GM10266 (cell line): Measurements from ENCODE around the gene FOXP4.

Experiments
- DNase-seq: peaks from one replicate; pipeline ENCODE4 v3.0.0; 2012; ENCODE audit errors: extremely low spot score
- TF ChIP-seq, protein P1 (sequence below): IDR thresholded peaks from 2 replicates; pipeline ENCODE4 v1.5.1; 2012; ENCODE audit warnings: mild to moderate bottlenecking, low read depth; ENCODE audit not compliant: control insufficient read depth, insufficient read depth; ENCODE audit errors: missing control alignments

FOXP4 gene

DNA sequence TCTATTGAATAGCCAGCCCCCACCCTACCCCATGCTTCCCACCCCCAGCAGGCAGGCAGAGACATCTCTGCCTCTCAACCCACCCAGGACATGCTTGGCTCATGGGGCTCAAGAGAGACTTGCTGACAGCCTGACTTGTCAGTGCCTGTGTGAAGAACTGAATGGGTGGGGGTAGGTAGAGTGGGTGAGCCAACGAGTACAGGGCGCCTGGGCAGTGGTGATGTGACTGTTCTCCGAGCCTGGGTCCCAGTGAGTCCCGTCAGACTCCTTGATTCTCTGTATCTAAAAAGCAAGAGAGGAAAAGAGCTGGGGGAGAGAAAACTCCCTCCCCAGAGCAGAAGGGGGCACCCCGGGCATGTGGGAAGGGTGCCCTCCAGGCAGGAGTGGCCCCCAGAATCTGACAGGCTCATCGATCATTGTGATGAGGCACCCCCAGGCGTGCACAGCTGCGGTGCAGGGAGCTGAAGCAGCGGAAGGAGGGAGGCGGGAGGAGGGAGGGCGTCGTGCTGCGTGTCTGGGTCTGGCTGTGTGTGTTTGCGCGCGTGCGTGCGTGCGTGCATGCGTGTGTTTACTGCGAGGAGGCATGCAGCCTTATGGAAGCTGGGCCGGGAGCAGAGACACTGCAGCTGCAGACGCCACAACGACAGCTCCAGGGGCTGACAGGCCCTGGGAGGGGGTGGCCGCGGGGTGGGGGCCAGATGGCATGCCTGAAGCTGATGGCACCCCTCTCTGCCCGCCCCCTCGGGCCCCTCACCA is 40.2 kb downstream of the FOXP4 start:
- TF ChIP-seq, protein P1, sequence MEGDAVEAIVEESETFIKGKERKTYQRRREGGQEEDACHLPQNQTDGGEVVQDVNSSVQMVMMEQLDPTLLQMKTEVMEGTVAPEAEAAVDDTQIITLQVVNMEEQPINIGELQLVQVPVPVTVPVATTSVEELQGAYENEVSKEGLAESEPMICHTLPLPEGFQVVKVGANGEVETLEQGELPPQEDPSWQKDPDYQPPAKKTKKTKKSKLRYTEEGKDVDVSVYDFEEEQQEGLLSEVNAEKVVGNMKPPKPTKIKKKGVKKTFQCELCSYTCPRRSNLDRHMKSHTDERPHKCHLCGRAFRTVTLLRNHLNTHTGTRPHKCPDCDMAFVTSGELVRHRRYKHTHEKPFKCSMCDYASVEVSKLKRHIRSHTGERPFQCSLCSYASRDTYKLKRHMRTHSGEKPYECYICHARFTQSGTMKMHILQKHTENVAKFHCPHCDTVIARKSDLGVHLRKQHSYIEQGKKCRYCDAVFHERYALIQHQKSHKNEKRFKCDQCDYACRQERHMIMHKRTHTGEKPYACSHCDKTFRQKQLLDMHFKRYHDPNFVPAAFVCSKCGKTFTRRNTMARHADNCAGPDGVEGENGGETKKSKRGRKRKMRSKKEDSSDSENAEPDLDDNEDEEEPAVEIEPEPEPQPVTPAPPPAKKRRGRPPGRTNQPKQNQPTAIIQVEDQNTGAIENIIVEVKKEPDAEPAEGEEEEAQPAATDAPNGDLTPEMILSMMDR: no peak
- no peak for DNase-seq

DNA sequence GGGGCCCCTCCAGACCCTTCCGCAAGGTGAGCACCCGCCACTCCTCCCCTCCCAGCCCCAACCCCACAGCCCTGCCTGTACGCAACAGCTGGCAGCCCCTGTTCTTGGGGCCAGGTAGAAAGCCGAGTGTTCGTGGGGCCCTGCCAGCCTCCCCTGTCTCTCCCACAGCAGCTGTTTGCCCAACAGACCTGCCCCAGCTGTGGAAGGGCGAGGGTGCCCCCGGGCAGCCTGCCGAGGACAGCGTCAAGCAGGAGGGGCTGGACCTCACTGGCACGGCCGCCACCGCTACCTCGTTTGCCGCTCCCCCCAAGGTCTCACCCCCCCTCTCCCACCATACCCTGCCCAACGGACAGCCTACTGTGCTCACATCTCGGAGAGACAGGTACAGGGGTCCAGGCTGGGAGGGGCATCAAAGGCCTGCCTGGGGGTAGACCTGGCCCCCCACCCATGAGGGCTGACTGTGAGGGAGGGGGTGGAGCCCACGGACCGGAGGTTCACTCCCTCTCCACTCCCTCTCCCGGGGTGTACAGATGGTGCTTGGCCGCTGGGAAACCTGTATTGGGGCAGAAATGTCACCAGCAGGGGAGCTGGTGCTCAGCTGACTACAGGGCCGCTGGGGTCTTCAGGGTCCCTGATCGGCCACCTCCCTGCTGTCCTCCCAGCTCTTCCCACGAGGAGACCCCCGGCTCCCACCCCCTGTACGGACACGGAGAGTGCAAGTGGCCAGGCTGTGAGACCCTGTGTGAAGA is 41.1 kb downstream of the FOXP4 start:
- no peak for DNase-seq
- TF ChIP-seq, protein P1: no peak

DNA sequence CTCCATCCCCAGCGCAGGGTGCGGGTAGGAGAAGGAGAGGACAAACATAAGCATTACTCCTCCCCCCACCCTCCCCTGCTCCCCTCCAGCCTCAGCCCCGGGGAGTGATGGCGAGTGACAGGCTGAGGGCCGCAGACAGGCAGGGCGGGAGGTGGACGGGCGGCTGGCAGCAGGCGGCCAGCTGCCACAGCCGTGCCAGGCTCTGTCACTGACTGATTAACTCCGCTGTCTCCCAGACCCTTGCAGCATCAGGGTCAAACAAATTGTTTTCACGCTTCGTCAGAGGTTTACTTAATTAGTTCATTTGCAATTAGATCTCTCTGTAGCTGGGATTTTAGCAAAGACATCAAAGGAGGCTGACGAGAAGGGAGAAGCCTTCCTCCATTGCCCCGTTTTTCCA is 41.9 kb downstream of the FOXP4 start:
- DNase-seq: no peak
- TF ChIP-seq, protein P1: no peak

DNA sequence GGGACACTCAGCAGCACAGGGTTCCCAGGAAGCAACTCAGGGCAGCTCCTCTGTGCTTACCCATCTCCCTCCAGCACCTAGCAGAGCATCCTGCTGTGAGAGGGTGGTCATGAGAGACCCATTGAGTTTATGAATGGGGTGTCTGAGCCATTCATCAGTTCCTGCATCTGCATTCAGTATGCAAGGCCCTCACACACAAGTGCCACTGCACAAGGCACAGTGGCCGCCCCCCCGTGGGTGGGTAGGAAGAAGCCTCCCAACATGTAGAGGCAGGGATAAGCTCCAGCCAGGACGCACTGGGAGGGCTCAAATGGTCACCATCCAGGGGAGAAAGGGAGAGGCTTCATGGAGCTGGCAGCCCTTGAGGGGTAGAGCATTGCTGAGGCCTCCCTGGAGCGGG is 43.0 kb downstream of the FOXP4 start:
- no peak for DNase-seq
- TF ChIP-seq, protein P1: no peak

DNA sequence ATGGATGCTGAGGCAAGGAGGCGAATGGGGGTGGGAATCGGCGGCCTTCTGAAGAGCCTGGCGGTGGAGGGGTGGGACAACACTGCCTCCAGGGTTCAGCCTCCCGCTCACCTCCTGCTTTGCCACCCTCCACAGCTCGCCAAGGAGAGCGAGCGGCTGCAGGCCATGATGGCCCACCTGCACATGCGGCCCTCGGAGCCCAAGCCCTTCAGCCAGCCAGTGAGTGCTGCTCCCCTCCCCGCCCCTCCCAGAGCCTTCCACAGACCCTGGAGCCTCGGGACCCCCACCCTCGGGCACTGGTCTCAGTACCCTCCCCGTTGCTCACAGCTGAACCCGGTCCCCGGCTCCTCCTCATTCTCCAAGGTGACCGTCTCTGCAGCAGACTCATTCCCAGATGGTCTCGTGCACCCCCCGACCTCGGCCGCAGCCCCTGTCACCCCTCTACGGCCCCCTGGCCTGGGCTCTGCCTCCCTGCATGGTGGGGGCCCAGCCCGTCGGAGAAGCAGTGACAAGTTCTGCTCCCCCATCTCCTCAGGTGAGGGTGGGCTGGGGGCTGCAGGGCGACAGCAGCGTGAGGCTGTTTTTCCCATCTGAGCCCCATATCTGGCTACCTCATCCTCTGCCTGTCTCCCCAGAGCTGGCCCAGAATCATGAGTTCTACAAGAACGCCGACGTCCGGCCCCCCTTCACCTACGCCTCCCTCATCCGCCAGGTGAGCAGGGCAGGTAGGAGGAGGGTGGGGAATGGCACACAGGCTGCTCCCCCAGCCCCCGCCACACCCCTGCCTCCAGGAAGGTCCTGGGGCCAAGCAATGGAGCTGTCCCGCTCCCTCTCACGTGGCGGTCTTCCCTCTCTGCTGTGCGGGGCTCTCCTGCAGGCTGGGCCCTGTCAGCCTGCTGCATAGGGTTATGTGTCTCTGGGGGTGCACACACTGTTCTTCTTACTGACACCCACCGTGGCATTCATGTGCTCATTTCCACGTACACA is 43.7 kb downstream of the FOXP4 start:
- TF ChIP-seq, protein P1: no peak
- DNase-seq: no peak

DNA sequence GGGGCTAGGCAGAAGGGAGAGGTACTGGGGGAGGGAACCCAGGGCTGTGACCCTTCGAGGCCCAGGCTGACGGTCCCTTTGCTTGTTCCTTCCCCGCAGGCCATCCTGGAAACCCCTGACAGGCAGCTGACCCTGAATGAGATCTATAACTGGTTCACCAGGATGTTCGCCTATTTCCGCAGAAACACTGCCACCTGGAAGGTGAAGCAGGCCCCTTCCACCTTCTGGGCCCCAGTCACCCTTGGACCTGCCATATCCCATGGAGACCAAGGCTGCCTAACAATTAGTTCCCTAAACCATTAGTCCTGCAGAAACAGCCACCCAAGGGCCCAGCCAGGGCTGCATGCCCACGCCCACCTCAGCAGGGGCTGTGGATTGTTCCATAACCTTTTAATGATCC is 44.9 kb downstream of the FOXP4 start:
- DNase-seq: no peak
- TF ChIP-seq, protein P1: no peak
